SJCRH30 (cell line): ENCODE data around the gene ABCD1. TPM values are rescaled to one million over a fixed set of nuclear protein-coding genes. Genes with fewer than 3 reads are reported as not detected.

ENCODE experiments used
- DNase-seq, 2 experiments: peaks; one replicate each; pipeline ENCODE4 v3.0.0-alpha.2; 2015 to 2020
- H3K27ac ChIP-seq: fragments of 250-450 bp; sonication (Bioruptor Pico); 2 replicates; pipeline ENCODE4 v1.5.1; 2020; ENCODE audit warnings: mild to moderate bottlenecking, moderate library complexity
- H3K27me3 ChIP-seq: fragments of 250-450 bp; sonication (Bioruptor Pico); 2 replicates; pipeline ENCODE4 v1.5.1; 2020; ENCODE audit warnings: mild to moderate bottlenecking, moderate library complexity
- H3K36me3 ChIP-seq: fragments of 250-450 bp; sonication (Bioruptor Pico); 2 replicates; pipeline ENCODE4 v1.5.1; 2020; ENCODE audit warnings: mild to moderate bottlenecking, moderate library complexity
- H3K4me1 ChIP-seq: fragments of 250-450 bp; sonication (Bioruptor Pico); 2 replicates; pipeline ENCODE4 v1.5.1; 2020; ENCODE audit warnings: mild to moderate bottlenecking, moderate library complexity
- H3K4me3 ChIP-seq: fragments of 250-450 bp; sonication (Bioruptor Pico); 2 replicates; pipeline ENCODE4 v1.5.1; 2020; ENCODE audit warnings: mild to moderate bottlenecking, moderate library complexity
- H3K9me3 ChIP-seq: fragments of 250-450 bp; sonication (Bioruptor Pico); replicated peaks from 2 replicates; pipeline ENCODE4 v1.5.1; 2020; ENCODE audit warnings: mild to moderate bottlenecking, moderate library complexity
- total RNA-seq: library from RNA; depleted of rRNA; stranded (reverse); fragments of >200 nt; shearing (Covaris generic); gene quantifications from 2 replicates; pipeline ENCODE4 v1.2.3, GENCODE V29; 2014

Gene ABCD1
- total RNA-seq, 1 experiment from 2014 or later, result 4.9 TPM

- peak overlapping the region; percentile 59 for H3K4me3 ChIP-seq
- peak overlapping the region; percentile 53; the same call in 1 of the 2 replicates for H3K27ac ChIP-seq
Observed at GRCh38 chrX:153766098-153766817, 41.6 kb downstream of the ABCD1 start.

GRCh38 chrX:153766871-153767673, 42.4 kb downstream of the ABCD1 start:
- H3K9me3 ChIP-seq, result no peaks in the 10 kb centered on the region
- H3K4me1 ChIP-seq, result peaks cover 10% of the 10 kb centered on the region; the same call in 1 of the 2 replicates
- H3K36me3 ChIP-seq, result no peaks in the 10 kb centered on the region
- no peak for DNase-seq
- no peak overlapping the region for H3K27ac ChIP-seq
- no peak overlapping the region for H3K4me3 ChIP-seq
- H3K27me3 ChIP-seq, result no peaks in the 10 kb centered on the region

More at GRCh38 chrX:153766098-153766817, 41.6 kb downstream of the ABCD1 start:
- Histone ChIP-seq H3K27me3 (no peaks in the 10 kb centered on the region), H3K36me3 (no peaks in the 10 kb centered on the region), H3K9me3 (no peaks in the 10 kb centered on the region), H3K4me1 (peaks cover 10% of the 10 kb centered on the region; the same call in 1 of the 2 replicates)
- DNase-seq, result peak; percentile 60 to 62

GRCh38 chrX:153767674-153768055, 43.0 kb downstream of the ABCD1 start:
- H3K4me1 ChIP-seq, result peaks cover 10% of the 10 kb centered on the region; the same call in 1 of the 2 replicates
- no peak overlapping the region for H3K27ac ChIP-seq
- no peaks in the 10 kb centered on the region for H3K27me3 ChIP-seq
- no peaks in the 10 kb centered on the region for H3K36me3 ChIP-seq
- no peak overlapping the region for H3K4me3 ChIP-seq
- no peaks in the 10 kb centered on the region for H3K9me3 ChIP-seq
- no peak for DNase-seq

GRCh38 chrX:153768311-153769157, 43.9 kb downstream of the ABCD1 start:
- Histone ChIP-seq H3K27me3 (no peaks in the 10 kb centered on the region), H3K36me3 (no peaks in the 10 kb centered on the region), H3K9me3 (no peaks in the 10 kb centered on the region), H3K4me1 (peaks cover 10% of the 10 kb centered on the region; the same call in 1 of the 2 replicates), H3K27ac (no peak overlapping the region), H3K4me3 (no peak overlapping the region)
- DNase-seq, result no peak

GRCh38 chrX:153769158-153769864, 44.7 kb downstream of the ABCD1 start:
- H3K27ac ChIP-seq, result no peak overlapping the region
- peaks cover 10% of the 10 kb centered on the region; the same call in 1 of the 2 replicates for H3K4me1 ChIP-seq
- no peaks in the 10 kb centered on the region for H3K9me3 ChIP-seq
- DNase-seq, result no peak
- no peaks in the 10 kb centered on the region for H3K27me3 ChIP-seq
- no peak overlapping the region for H3K4me3 ChIP-seq
- no peaks in the 10 kb centered on the region for H3K36me3 ChIP-seq

GRCh38 chrX:153769865-153770600, 45.4 kb downstream of the ABCD1 start:
- no peaks in the 10 kb centered on the region for H3K9me3 ChIP-seq
- no peak for DNase-seq
- H3K27me3 ChIP-seq, result no peaks in the 10 kb centered on the region
- no peak overlapping the region for H3K4me3 ChIP-seq
- no peak overlapping the region for H3K27ac ChIP-seq
- H3K36me3 ChIP-seq, result no peaks in the 10 kb centered on the region
- H3K4me1 ChIP-seq, result 0 out of 2 replicates have a peak, but pooled peaks cover 3% of the 10 kb centered on the region

GRCh38 chrX:153770601-153771414, 46.2 kb downstream of the ABCD1 start:
- no peak overlapping the region for H3K27ac ChIP-seq
- no peaks in the 10 kb centered on the region for H3K27me3 ChIP-seq
- no peak for DNase-seq
- no peak overlapping the region for H3K4me3 ChIP-seq
- 0 out of 2 replicates have a peak, but pooled peaks cover 2% of the 10 kb centered on the region for H3K4me1 ChIP-seq
- H3K36me3 ChIP-seq, result no peaks in the 10 kb centered on the region
- no peaks in the 10 kb centered on the region for H3K9me3 ChIP-seq

- no peak for DNase-seq
- no peak overlapping the region for H3K27ac ChIP-seq
Observed at GRCh38 chrX:153771415-153772315, 47.0 kb downstream of the ABCD1 start.

GRCh38 chrX:153772316-153773217, 47.9 kb downstream of the ABCD1 start:
- H3K36me3 ChIP-seq, result no peaks in the 10 kb centered on the region
- H3K27me3 ChIP-seq, result no peaks in the 10 kb centered on the region
- DNase-seq, result no peak
- no peak overlapping the region for H3K4me3 ChIP-seq
- H3K9me3 ChIP-seq, result no peaks in the 10 kb centered on the region
- no peak overlapping the region for H3K27ac ChIP-seq
- no peaks in the 10 kb centered on the region for H3K4me1 ChIP-seq

More at GRCh38 chrX:153771415-153772315, 47.0 kb downstream of the ABCD1 start:
- no peaks in the 10 kb centered on the region for H3K9me3 ChIP-seq
- 0 out of 2 replicates have a peak, but pooled peaks cover under 1% of the 10 kb centered on the region for H3K4me1 ChIP-seq
- no peaks in the 10 kb centered on the region for H3K36me3 ChIP-seq
- H3K4me3 ChIP-seq, result no peak overlapping the region
- no peaks in the 10 kb centered on the region for H3K27me3 ChIP-seq

GRCh38 chrX:153773218-153773611, 48.6 kb downstream of the ABCD1 start:
- no peak for DNase-seq
- Histone ChIP-seq H3K4me1 (no peaks in the 10 kb centered on the region), H3K27ac (no peak overlapping the region), H3K4me3 (no peak overlapping the region), H3K27me3 (no peaks in the 10 kb centered on the region), H3K36me3 (no peaks in the 10 kb centered on the region), H3K9me3 (no peaks in the 10 kb centered on the region)
